ENCODE results near the gene CDON. TPM values are rescaled to one million over a fixed set of nuclear protein-coding genes. Genes with fewer than 3 reads are reported as not detected.

CDON gene
- total RNA-seq, 1 donor = 12.3 TPM

DNA sequence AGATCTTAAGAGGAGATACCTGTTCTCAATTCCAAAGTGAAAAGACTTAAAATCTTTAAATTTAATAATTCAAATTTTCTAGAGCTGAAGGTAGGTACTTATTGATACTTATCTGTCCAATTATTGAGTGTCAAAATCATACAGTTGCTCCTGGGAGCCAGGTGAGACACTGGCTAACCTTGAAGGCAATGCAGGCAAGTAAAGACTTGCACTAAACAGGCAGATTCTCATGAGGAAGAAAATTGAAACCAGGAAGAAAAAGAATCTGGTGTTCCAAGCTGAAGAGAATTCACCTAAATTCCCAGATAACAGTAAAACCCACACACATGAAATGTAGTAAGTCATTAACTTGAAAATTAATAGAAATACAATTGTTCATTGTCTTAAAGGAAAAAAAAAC lies 86.5 kb downstream of the CDON start:
- H3K4me3 ChIP-seq (ENCODE audit: insufficient read depth, low read length) = no peak overlapping the region
- H4K20me1 ChIP-seq (ENCODE audit: insufficient read depth, low read length) = no peaks in the 10 kb centered on the region
- H3K4me1 ChIP-seq (ENCODE audit: insufficient read depth, low read length) = no peaks in the 10 kb centered on the region
- H3K27ac ChIP-seq (ENCODE audit: low read depth, low read length) = no peak overlapping the region
- TF ChIP-seq, protein P1, sequence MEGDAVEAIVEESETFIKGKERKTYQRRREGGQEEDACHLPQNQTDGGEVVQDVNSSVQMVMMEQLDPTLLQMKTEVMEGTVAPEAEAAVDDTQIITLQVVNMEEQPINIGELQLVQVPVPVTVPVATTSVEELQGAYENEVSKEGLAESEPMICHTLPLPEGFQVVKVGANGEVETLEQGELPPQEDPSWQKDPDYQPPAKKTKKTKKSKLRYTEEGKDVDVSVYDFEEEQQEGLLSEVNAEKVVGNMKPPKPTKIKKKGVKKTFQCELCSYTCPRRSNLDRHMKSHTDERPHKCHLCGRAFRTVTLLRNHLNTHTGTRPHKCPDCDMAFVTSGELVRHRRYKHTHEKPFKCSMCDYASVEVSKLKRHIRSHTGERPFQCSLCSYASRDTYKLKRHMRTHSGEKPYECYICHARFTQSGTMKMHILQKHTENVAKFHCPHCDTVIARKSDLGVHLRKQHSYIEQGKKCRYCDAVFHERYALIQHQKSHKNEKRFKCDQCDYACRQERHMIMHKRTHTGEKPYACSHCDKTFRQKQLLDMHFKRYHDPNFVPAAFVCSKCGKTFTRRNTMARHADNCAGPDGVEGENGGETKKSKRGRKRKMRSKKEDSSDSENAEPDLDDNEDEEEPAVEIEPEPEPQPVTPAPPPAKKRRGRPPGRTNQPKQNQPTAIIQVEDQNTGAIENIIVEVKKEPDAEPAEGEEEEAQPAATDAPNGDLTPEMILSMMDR (IDR thresholded peaks at IDR 0.05; ENCODE audit: extremely low read depth, low read depth, low read length) = no peak
- no peaks in the 10 kb centered on the region for H3K36me3 ChIP-seq (ENCODE audit: insufficient read depth, low read length)
- H3K79me2 ChIP-seq (ENCODE audit: insufficient read depth, low read length) = no peaks in the 10 kb centered on the region
- no peak overlapping the region for H3K4me2 ChIP-seq (ENCODE audit: insufficient read depth, low read length)
- H3K9me3 ChIP-seq (ENCODE audit: low read depth, low read length) = no peaks in the 10 kb centered on the region
- H2AFZ ChIP-seq (ENCODE audit: low read length) = no peak overlapping the region
- no peak for DNase-seq (ENCODE audit: insufficient read length, low spot score, missing footprints)
- no peaks in the 10 kb centered on the region for H3K27me3 ChIP-seq (ENCODE audit: insufficient read depth, low read length)

DNA sequence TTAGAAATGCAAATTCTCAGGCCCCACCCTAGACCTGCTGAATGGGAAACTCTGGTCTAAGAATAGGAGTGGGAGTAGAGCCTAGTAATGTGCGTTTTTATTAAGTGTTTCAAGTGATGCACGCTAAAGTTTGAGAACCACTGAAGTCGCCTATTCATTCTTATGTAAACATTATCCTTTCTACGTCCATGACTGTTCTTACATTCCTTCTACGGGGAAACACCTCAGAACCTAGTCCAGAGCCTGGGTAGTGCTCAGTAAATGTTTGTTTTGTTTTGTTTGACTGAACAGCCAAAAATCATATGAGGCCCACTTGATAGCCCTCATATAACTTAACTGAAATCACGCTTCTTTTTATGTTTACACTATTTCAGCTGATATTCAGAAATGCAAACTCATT lies 87.0 kb downstream of the CDON start:
- Histone ChIP-seq H4K20me1 (ENCODE audit: insufficient read depth, low read length) (no peaks in the 10 kb centered on the region), H3K4me3 (ENCODE audit: insufficient read depth, low read length) (no peak overlapping the region), H3K27ac (ENCODE audit: low read depth, low read length) (no peak overlapping the region), H3K27me3 (ENCODE audit: insufficient read depth, low read length) (no peaks in the 10 kb centered on the region), H3K79me2 (ENCODE audit: insufficient read depth, low read length) (no peaks in the 10 kb centered on the region), H2AFZ (ENCODE audit: low read length) (no peak overlapping the region), H3K9me3 (ENCODE audit: low read depth, low read length) (no peaks in the 10 kb centered on the region), H3K36me3 (ENCODE audit: insufficient read depth, low read length) (no peaks in the 10 kb centered on the region), H3K4me1 (ENCODE audit: insufficient read depth, low read length) (no peaks in the 10 kb centered on the region), H3K4me2 (ENCODE audit: insufficient read depth, low read length) (no peak overlapping the region)
- DNase-seq (ENCODE audit: insufficient read length, low spot score, missing footprints) = no peak
- TF ChIP-seq, protein P1 (IDR thresholded peaks at IDR 0.05; ENCODE audit: extremely low read depth, low read depth, low read length) = no peak

DNA sequence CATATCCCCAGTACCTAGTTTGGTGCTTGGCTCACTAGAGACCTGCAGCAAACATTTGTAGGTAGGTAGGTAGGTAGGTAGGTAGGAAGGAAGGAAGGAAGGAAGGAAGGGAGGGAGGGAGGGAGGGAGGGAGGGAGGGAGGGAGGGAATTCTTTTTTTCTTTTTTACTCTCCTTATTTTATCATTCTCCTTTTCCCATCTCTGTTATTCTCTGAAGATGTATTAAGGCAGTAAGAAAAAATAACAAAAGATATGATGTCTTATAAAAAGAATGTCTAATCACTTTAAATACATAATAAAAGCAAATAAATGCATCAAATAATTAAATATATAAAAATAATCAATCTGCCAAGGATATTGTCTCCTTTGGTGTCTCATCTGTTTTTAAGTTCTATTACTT lies 88.4 kb downstream of the CDON start:
- Histone ChIP-seq H3K27me3 (ENCODE audit: insufficient read depth, low read length) (no peaks in the 10 kb centered on the region), H3K9me3 (ENCODE audit: low read depth, low read length) (no peaks in the 10 kb centered on the region), H2AFZ (ENCODE audit: low read length) (no peak overlapping the region), H3K4me1 (ENCODE audit: insufficient read depth, low read length) (no peaks in the 10 kb centered on the region), H3K4me3 (ENCODE audit: insufficient read depth, low read length) (no peak overlapping the region), H3K27ac (ENCODE audit: low read depth, low read length) (no peak overlapping the region), H3K36me3 (ENCODE audit: insufficient read depth, low read length) (no peaks in the 10 kb centered on the region), H4K20me1 (ENCODE audit: insufficient read depth, low read length) (no peaks in the 10 kb centered on the region), H3K79me2 (ENCODE audit: insufficient read depth, low read length) (no peaks in the 10 kb centered on the region), H3K4me2 (ENCODE audit: insufficient read depth, low read length) (no peak overlapping the region)
- TF ChIP-seq, protein P1 (IDR thresholded peaks at IDR 0.05; ENCODE audit: extremely low read depth, low read depth, low read length) = no peak
- no peak for DNase-seq (ENCODE audit: insufficient read length, low spot score, missing footprints)

DNA sequence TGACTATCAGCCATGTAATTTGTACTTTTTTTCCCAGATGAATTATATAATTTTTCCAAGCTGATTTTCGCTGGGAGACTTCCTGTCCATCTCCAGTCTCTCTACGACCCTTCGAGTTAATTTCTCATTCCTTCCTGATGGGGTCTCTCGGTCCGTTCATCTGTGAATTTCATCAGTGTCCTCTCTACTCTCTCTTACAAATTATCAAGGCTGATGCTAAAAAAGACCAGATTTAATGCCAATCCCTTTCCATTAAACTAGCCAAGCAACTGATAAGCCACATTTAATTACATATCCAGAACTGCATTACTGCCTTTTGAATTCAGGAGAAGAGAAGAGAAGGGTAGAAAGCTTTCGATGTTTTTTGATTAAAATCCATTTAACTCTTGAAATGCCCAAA lies 91.0 kb downstream of the CDON start:
- DNase-seq (ENCODE audit: insufficient read length, low spot score, missing footprints) = no peak
- H2AFZ ChIP-seq (ENCODE audit: low read length) = no peak overlapping the region
- TF ChIP-seq, protein P1 (IDR thresholded peaks at IDR 0.05; ENCODE audit: extremely low read depth, low read depth, low read length) = no peak

More for the DNA sequence above, 91.0 kb downstream of the CDON start:
- Histone ChIP-seq H3K27ac (ENCODE audit: low read depth, low read length) (no peak overlapping the region), H3K4me3 (ENCODE audit: insufficient read depth, low read length) (no peak overlapping the region), H3K4me1 (ENCODE audit: insufficient read depth, low read length) (no peaks in the 10 kb centered on the region), H4K20me1 (ENCODE audit: insufficient read depth, low read length) (no peaks in the 10 kb centered on the region), H3K4me2 (ENCODE audit: insufficient read depth, low read length) (no peak overlapping the region), H3K79me2 (ENCODE audit: insufficient read depth, low read length) (no peaks in the 10 kb centered on the region), H3K27me3 (ENCODE audit: insufficient read depth, low read length) (no peaks in the 10 kb centered on the region), H3K9me3 (ENCODE audit: low read depth, low read length) (no peaks in the 10 kb centered on the region), H3K36me3 (ENCODE audit: insufficient read depth, low read length) (no peaks in the 10 kb centered on the region)

Data from osteoblast (primary cell).